Suppressor macrophage (primary cell): Measurements from ENCODE around the gene TSPAN16.
"Not testable (repeated sequence)": the region's sequence is repeated elsewhere in the genome, so short reads cannot be mapped to it uniquely, and the experiment has no call there.

ENCODE experiments used
- DNase-seq, 4 experiments: peaks; one replicate each; pipeline ENCODE4 v3.0.0-alpha.2; 2020 to 2022

The TSPAN16 gene

DNA sequence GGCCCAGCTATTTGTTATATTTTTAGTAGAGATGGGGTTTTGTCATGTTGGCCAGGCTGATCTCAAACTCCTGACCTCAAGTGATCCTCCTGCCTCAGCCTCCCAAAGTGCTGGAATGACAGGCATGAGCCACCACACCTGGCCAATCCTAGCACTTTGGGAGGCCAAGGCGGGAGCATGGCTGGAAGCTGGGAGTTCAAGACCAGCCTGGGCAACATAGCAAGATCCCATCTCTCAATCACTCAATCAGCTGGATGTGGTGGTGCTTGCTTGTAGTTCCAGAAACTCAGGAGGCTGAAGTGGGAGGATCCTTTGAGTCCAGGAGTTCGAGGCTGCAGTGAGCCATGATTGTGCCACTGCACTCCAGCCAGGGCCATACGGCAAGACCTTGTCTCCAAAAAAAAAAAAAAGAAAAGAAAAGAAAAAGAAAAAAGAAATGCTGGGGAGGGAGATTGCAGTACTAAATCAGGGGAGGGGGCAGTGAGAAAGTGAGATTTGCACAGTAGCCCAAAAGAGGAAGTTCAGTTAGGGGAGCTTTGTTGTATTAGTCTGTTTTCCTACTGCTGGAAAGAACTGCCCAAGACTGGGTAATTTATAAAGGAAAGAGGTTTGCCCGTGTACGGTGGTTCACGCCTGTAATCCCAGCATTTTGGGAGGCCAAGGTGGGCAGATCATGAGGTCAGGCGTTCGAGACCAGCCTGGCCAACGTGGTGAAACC, 24.5 kb downstream of the TSPAN16 start:
- DNase-seq: peak in 2 of 4 experiments; percentile 51 to 58

DNA sequence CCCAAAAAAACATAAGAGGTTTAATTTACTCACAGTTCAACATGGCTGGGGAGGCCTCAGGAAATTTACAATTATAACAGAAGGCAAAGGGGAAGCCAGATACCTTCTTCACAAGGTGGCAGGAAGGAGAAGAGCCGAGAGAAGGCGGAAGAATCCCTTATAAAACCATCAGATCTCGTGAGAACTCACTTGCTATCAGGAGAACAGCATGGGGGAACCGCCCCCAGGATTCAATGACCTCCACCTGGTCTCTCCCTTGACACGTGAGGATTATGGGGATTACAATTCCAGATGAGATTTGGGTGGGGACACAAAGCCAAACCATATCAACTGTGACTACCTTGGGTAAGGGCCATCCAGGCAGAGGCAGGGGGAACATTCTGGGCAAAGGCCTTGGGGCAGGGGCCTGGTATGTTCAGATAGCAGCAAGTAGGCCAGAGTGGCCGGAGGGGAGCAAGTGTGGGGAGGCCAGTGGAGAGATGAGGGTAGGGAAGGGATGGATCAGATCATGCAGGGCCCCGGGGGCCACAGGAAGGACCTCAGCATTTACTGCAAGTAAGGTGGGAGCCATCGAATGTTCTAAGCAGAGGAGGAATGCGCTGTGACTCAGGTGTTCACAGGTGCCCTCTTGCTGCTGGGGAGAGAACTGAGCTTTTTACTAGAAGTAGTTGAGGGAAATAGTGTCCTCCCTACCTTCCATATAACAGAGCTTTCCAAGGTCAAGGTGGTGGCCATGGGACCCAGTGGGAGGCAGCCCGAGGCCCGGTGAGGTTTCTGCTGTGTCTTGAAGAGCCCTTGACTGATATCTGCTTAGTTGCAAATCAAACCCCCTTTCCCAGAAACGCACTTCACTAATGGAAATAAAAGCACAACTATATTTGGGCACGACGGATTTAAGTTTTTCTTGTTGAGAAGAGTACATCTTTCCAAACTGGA, 25.5 kb downstream of the TSPAN16 start:
- peak in 1 of 4 experiments; percentile 25 for DNase-seq

DNA sequence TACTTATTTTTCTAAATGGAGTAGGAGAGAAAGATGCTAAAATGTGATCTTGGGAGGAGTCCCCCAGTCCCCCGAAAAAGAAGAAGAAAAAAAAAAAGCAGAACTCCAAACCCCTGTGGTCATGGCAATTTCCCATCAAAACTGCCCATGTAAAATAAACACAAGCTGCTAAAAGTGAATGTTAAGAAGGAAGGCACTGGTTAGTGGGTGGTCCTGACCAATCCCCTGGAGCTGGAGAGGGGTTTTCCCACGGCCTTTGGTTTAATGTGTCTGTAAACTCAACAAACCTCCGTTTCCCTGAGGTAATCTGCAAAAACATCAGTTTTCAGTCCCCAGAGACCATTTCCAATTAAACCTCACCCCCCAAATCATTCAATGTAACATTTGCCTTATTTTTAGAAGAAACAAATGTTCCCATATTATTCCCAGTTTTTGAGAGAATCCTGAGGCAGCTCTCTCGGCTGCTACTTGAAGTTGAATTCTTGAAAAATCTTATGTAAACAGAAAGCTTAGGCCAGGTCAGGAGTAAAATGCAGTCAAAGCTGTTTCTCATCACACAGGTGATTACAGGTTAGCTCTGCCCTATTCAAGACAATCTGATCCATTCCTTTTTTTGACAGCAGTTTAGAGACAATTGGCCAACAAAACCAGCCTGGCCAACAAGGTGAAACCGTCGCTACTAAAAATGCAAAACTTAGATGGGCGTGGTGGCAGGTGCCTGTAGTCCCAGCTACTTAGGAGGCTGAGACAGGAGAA, 26.5 kb downstream of the TSPAN16 start:
- DNase-seq: peak; percentile 55 to 77 (median 68)

DNA sequence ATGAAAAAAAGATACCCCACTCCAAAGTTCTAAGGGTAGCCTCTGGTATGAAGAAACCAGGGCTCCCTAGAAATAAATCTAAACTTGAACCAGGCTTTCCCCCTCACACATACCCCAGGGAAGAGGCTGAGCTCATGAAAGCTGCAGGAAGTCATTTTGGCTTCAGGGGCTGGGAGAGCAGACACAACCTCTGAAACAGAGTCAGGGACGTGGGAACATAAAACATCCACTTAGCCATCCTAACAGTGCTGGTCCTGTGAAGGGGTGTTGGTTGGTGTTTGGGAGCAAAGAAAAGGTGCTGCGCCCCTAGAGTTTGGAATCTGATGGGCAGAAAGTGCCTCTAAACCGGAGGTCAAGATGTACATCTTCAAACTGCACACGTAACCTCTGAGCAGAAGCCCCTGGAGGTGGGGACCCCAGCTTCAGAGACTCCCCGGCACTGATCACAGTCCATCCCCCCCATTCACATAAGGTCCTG, 27.7 kb downstream of the TSPAN16 start:
- DNase-seq: peak in 1 of 4 experiments; percentile 11

DNA sequence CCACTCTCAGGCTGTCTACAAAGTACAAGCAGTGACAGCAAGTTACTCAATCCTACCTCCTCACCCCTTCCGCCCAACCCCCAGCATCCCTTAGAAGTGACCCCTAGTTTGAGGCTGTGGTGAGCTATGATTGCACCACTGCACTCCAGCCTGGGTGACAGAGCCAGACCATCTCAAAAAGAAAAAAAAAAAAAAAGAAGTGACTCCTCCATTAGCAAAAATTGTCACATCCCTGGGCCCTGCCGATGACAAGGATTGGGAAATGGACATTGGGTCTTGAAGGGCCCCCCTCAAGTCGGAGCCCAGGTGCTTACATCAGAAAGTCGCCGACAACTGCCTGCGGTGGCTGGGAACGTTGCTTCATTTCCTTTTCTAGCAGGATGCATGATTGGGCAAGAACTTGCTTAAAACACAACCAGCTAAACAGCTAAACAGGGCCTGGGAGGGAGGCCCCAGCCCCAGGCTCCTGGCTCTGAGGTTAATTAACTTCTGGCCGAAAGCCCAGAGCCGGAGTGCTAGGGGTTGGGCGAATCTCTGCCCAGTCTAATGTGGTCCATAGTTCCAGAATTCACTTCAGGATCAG, 28.2 kb downstream of the TSPAN16 start:
- DNase-seq: peak; percentile 80 to 91 (median 90)

- DNase-seq: no peak
Measured at GRCh38 chr19:11324748-11325389, 28.9 kb downstream of the TSPAN16 start.

DNA sequence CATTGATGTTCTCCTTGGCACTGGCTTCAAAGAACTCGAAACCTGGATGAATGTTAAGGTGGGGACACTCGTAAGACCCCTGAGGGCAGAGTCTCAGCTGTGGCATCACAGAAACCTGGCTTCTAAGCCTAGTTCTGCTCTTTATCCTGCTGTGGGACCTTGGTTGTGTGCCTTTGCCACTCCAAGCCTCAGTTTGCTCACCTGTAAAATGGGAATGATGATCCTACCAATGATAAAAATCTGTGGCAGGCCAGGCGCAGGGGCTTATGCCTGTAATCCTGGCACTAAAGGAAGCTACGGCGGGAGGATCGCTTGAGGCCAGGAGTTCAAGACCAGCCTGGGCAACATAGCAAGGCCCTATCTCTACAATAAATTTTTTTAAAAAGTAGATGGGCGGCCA, 29.6 kb downstream of the TSPAN16 start:
- no peak for DNase-seq

- peak in 2 of 4 experiments; percentile 28 to 30 for DNase-seq
Measured at GRCh38 chr19:11330127-11330526, 34.2 kb downstream of the TSPAN16 start.

DNA sequence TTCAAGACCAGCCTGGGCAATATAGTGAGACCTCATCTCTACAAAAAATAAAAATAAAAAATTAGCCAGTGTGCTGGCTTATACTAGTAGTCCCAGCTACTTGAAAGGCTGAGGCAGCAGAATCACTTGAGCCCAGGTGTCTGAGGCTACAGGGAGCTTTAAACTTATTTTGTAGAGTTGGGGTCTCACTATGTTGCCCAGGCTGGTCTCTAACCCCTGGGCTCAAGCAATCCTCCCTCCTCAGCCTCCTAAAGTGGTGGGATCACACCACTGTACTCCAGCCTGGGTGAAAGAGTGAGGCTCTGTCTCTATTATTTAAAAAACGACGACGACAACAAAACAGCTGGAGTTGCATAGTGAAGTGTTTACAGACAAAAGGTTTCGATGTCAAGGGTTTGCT, 35.5 kb downstream of the TSPAN16 start:
- DNase-seq: no peak

DNA sequence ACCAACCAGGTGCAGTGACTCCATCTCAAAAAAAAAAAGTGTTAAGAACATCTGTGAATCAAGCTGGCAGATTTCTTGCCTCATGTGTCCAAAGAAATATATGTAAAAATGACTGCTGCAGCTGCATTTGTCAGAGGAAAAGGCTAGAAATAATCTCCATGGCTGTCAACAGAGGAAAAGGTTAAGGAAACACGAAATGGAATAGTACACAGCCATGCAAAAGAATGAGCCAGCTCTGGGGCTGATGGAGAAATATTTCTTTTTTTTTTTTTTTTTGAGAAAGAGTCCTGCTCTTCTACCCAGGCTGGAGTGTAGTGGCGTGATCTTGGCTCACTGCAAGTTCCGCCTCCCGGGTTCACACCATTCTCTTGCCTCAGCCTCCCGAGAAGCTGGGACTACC, 36.9 kb downstream of the TSPAN16 start:
- no peak for DNase-seq

- DNase-seq: not testable (repeated sequence)
Measured at GRCh38 chr19:11333838-11334237, 37.9 kb downstream of the TSPAN16 start.

GRCh38 chr19:11335449-11336146, 39.6 kb downstream of the TSPAN16 start:
- no peak for DNase-seq

GRCh38 chr19:11337080-11337479, 41.1 kb downstream of the TSPAN16 start:
- DNase-seq: peak in 3 of 4 experiments; percentile 35 to 58 (median 48)

DNA sequence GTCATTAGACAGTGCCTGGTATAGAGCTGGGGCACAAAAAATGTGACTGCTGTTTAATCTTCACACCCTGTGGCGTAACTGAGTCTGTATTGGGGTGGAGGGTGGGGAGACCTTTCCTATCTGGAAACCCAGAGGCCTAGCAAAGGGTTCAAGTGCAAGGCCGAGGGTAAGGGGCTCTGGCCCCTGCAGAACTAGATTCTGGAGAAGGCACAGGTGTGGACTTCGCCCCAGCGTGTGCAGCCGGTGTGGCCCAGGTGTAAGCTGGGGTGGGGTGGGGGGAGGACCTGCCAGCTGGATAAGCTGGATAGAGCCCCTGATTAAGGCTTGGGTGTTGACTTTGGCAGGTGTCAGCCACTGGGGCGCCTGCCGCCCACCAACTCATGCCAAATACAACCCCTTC, 42.2 kb downstream of the TSPAN16 start:
- DNase-seq: no peak

DNA sequence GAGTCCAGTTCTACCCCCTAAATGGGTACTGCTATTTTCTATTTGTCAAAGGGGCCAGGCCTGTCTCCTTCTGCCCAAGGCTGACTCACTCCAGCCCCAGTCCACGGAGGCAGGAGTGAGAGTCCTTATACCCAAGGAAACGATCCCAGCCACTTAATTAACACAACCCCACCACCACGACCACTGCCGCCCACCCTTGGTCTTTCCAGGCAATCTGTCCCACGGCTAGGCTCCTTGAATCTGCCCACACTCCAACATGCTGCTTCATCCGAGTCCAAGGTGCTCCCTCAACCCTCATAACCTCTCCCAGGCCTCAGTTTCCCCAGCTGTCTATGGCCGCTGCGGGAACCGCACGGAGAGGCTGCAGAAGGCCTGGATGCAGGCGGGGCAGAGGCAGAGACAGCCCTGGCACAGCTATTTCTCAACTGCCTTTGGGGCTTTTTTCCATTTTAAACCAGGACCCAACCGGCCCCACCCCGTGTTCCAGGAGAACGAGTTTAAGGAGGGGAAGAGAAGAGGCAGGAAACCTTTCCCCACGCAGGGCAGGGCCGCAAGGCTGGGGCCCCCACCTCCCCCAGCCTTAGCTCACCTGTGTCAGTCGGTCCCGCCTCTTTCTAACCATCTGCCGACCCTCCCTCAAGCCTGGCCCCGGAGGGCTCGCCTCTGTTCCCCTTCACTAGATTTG, 42.8 kb downstream of the TSPAN16 start:
- peak in 2 of 4 experiments; percentile 19 to 35 for DNase-seq

GRCh38 chr19:11339254-11340098, 43.5 kb downstream of the TSPAN16 start, which contains the start of gene RAB3D:
RAB3D (minus strand) TSS chr19:11339657; CDS start chr19:11337399, 2,258 bp downstream.
- DNase-seq: peak; percentile 88 to 97 (median 92)

DNA sequence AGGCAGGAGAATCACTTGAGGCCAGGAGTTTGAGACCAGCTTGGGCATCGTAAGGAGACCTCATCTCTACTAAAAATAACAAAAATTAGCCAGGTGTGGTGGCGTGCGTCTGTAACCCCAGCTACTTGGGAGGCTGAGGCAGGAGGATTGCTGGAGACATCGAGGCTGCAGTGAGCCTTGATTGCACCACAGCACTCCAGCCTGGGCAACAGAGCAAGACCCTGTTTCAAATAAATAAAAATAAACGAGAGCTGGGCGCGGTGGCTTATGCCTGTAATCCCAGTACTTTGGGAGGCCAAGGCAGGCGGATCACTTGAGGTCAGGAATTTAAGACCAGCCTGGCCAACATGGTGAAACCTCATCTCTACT, 44.1 kb downstream of the TSPAN16 start:
- not testable (repeated sequence) for DNase-seq

DNA sequence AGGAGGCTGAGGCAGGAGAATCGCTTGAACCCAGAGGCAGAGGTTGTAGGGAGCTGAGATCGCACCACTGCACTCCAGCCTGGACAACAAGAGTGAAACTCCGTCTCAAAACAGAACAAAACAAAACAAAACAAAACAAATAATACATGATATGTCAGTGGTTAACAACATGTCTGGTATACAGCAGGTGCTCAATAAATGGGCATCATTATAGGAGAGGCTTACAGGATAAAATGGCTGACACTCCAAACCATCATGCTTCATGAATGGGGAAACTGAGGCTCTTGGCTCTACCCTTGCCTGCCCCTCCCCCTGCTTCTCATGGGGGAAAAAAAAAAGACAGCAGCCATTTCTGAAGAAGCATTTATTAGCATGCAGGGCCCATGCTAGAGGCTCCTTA, 46.5 kb downstream of the TSPAN16 start:
- DNase-seq: no peak

GRCh38 chr19:11345122-11345803, 49.3 kb downstream of the TSPAN16 start:
- DNase-seq: no peak
